HG03108 (cell line): ENCODE measurements around the gene PTPRM.

ENCODE experiments used
- ATAC-seq: cut with Tn5 transposase; IDR thresholded peaks from one replicate; pipeline ENCODE4 v1.9.1; 2021; ENCODE audit warnings: moderate library complexity; ENCODE audit not compliant: unreplicated experiment

Gene PTPRM

GRCh38 chr18:7844418-7844817, 277.3 kb downstream of the PTPRM start:
- no peak for ATAC-seq

DNA sequence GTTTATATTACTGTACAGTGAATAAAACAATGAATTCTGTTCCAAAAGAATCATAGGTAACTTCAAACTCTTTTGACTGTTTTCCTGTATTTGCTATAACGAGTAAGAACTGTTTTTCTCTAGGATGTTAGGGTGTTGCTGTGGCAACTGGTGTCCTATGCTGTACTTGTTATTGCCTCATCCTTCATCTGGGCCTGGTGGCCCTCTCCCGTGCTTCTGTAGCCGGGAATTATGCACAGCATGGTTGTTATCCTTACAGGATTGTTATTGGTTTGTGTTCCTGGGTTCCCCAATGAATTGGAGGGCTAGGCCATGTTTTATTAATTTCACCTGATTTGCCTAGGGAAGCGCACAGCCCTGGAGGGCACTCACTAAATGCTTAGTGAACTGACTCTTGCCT, 279.2 kb downstream of the PTPRM start:
- ATAC-seq = no peak

DNA sequence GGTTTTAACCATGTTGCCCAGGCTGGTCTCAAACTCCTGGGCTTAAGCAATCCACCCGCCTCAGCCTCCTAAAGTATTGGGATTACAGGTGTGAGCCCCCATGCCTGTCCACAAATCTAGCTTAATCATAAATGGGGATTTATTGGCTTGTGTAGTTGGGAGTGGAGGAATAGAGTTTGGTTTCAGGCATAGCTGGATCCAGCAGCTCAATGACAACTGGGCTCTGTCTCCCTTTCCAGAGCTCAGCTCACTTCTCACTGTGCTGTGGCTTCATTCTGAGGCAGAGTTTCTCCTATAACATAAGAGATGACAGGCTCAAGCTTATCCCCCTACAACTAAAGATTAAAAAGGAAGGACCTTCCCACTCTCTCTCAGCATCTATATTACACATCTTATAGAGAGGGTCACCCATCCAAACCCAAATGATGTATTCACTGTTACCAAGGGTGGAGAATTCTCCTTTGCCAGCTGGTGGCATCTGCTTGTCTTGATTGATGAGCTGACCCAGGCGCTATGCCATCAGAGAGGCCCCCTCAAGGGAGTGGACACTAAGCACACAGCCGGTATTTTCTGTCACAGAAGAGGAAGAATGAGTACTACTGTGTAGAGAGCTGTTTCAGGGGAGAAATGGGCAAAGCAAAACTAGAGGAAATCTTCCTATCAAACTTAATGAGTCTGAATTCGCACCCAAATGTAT, 280.4 kb downstream of the PTPRM start:
- ATAC-seq = no peak

DNA sequence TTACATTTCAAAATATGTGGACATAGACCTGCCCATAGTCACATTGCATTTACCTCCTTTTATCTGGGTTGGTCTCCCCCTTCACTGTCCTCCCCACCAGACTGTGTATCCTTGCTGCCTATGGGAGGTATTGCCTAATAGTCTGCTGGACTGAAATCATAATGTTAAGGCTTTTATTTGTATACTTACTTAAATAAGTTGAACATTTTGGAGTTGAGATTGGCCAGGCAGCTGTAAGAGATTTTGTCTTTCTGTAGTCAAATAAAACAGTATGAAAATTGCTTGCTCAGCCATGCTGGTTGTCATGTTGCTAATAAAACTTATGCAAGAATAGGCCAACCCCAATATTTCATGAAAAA, 280.9 kb downstream of the PTPRM start:
- no peak for ATAC-seq

GRCh38 chr18:7850446-7850845, 283.3 kb downstream of the PTPRM start:
- no peak for ATAC-seq

GRCh38 chr18:7855028-7855427, 287.9 kb downstream of the PTPRM start:
- no peak for ATAC-seq

- ATAC-seq = no peak
Measured at GRCh38 chr18:7855671-7856070, 288.6 kb downstream of the PTPRM start.

DNA sequence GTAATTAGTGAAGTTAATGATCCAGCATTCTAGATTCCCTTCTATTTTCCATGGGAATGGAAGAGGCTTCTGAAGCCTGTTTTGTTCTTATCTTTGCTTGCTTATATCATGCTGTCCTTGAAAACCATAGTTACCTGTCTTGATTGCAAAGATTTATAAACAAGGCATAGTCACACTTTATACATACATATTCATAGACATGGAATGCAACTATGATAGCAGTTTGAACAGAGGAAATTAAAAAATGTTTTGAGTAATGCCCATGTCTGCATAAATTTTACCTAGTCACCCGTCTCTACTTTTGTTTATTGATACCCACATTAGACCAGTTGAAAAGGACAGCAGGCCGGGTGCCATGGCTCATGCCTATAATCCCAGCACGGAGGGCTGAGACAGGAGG, 289.0 kb downstream of the PTPRM start:
- no peak for ATAC-seq

- no peak for ATAC-seq
Measured at GRCh38 chr18:7856733-7857132, 289.6 kb downstream of the PTPRM start.

- ATAC-seq = no peak
Measured at GRCh38 chr18:7857562-7857961, 290.4 kb downstream of the PTPRM start.

GRCh38 chr18:7859122-7859521, 292.0 kb downstream of the PTPRM start:
- ATAC-seq = no peak

- no peak for ATAC-seq
Measured at GRCh38 chr18:7870266-7870665, 303.1 kb downstream of the PTPRM start.

DNA sequence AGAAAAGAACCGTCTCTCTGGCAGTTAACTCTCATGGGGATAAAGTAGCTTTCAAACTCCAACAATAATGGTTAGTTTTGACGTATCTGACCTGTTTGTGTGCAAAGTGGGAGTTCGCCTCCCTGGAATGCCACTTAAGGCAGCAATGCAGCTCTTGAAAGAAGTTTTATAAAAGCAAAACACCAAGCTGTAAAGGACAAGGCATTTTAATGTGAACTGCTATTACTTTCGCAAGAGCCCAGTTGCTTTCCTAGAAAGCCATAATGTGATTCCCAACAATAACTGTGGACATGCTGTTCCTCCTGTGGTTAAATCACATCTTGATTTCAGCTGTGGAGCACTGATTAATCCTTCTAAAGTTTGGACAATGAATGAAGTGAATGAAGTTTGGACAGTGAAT, 303.7 kb downstream of the PTPRM start:
- ATAC-seq = no peak

DNA sequence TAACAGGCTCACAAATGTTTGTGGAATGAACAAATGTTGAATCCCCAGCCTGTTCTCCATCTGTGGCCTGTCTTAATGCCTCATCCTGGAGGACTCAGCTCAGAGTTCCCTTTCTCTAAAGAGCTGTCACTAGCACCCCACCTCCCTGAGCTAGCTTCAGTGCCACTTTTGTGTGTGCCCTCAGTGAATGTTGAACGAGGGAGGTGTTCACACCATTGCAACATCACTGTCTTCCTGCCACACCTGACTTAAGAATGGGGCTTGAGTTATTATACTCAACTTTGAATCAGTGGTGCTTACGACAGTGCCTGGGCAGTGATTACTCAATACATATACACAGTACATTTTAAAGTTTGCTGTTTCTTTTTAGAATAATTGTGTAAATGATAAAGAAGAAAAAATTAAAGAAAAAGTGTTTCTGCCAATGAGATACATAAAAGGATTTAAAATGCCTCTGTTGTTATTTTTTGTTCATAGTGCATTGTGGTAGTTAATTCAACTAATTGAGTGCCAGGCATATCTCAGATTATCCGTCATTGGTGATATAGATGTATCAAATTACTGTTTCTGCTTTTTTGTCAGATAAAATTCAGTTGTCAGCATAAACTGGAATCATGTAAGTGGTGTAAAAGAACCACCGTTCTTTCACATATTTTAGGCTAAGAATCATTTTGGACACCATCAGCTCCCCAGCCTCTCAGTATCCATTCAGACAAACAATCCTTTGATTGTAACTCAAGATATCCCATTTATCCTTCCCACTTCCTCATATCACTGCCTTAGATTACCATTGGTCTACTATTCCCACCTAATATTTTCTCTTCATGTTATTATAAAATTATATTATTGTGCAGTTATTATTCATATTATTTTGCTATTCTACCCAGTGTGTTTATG, 304.7 kb downstream of the PTPRM start:
- ATAC-seq = no peak

DNA sequence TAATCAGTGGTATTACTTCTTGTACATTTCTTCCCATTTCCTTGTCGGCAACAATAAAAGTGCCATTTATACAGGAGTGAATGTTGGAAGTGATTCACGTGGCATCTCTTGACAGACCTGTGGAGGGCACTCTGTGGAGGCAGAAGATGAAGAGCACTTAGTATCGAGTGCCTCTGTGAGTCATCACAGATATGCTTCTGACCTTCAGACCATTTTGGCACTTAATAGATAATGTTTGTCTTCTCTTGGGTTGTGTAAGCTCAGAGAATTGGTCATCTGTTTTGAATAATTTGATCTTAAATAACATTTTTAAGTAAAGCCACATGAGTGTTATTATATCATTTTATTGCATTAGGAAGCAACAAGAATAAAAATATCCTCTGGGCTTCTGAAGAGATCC, 305.5 kb downstream of the PTPRM start:
- ATAC-seq = no peak

DNA sequence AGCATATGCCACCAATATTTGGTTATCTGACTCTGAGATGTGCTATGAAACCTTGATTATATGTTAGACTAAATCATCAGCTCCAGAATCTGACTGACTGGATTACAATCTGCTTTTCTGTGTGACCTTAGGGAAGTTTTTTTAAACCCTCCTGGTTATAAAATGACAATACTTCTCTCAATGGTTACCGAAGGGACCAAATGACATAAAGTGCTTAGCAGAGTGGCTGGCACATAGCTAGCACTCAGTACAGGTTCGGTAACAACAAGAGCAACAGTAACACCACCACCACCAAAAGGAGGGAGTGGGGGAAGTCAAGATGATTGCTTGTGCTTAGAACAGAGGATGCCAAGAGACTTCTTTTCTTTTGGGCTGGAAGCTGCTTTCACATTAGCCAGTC, 306.2 kb downstream of the PTPRM start:
- ATAC-seq = no peak

DNA sequence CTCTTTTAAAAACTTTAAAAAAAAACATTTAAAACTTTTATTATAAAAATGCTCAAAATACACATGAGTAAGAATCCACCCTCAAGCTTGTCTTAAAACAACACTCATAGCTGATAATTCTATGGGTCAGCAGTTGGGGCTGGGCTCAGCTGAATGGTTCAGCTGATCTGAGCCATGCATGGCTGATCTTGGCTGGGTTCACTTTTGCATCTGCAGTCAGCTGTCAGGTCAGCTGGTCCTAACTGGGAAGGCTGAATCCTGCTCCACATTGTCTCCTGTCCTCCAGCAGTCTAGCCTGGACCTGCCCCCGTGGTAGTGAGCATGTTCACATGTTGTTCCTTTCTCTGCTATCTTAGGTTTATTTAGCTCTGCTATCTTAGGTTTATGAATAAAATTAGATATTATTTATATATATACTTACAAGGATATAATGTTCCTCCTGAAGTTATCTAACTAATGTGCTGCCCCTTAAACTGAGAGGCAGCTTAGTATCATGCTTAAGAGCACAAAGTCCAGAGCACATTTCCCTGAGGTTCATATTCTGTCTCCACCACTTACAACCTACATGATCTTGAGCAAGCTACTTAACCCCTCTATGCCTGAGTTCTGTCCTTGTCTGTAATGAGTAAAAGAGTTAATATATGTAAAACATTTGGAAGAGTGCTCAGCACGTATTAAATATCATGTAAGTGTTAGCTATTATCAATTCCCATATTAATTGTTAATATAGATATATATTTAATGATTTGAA, 309.4 kb downstream of the PTPRM start:
- no peak for ATAC-seq

- no peak for ATAC-seq
Measured at GRCh38 chr18:7877609-7878008, 310.5 kb downstream of the PTPRM start.

DNA sequence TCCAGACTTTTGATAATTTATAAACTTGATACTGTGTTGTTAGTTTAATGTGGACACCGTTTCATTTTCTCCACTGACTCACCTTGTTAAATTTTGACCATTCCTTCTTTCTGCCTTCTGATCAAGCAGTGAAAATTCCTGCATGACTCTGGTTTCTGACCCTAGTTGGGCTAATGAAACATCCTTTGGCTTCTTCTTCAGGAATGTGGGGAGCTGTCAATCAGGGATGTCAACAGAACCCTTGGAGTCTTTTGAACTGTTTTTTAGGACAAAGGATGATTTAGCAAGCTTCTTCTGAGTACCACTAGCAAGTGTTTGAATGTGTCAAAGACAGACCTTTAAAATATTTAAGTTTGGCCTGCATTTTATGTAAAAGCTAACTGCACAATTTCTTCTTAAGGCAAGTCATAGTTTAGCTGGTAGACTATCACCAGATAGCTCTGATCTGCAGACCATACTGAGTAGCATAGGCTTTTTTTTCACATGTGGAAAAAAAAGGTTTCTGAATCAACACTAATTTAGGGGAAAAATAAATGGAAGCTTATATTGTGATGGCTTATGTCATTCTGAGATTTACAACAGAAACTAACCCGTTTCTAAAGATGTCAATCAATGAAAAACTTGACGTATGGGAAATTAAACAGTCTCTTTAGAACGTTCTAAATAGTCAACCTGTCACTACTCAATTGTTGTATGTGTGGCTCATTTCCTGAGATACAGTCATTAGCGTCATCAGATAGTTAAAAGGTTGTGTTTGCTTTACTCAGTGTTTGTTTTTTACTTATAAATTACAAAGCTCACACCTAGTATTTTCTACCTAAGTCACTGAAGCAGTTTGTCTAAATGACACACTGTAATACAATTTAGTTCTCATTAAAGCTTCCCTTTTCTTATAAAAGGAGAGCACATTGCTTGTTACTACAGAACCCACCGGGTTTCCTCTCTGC, 311.4 kb downstream of the PTPRM start:
- no peak for ATAC-seq

DNA sequence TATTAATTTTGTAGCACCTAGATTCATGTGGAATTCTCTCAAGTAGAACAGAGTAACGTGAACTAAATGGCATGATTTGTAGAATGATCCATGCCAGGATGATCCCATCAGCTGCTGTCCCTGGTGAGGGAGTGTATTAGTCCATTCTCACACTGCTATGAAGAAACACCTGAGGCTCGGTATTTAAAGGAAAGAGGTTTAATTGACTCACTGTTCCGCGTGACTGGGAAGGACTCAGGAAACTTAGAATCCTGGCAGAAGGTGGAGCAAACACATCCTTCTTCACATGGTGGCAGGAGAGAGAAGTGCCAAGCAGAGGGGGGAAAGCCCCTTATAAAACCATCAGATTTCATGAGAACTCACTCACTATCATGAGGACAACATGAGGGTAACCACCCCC, 312.6 kb downstream of the PTPRM start:
- ATAC-seq = no peak

GRCh38 chr18:7885865-7886264, 318.7 kb downstream of the PTPRM start:
- ATAC-seq = no peak
